CD14-positive monocyte (primary cell): ENCODE measurements around the gene SH2D3C. TPM values are rescaled to one million over a fixed set of nuclear protein-coding genes. Genes with fewer than 3 reads are reported as not detected.

Experiments used
- DNase-seq, 3 donors: peaks; one replicate each; pipeline ENCODE4 v3.0.0-alpha.2; 2011 to 2022
- H2AFZ ChIP-seq: 2 replicates; pipeline ENCODE4 v1.6.0; 2012; ENCODE audit warnings: mild to moderate bottlenecking, low read depth, low read length, inconsistent platforms; ENCODE audit not compliant: insufficient read depth, poor library complexity, severe bottlenecking
- H3K27ac ChIP-seq, 2 donors: 1 replicate in 1 of 2; 2 replicates in 1 of 2; pipeline ENCODE4 v1.5.1; 2012 to 2013; ENCODE audit warnings: low read length in 2 of 2, control low read depth in 1 of 2, inconsistent platforms in 1 of 2, low read depth in 1 of 2, mild to moderate bottlenecking in 1 of 2
- H3K27me3 ChIP-seq, 2 donors: one replicate each; pipeline versions ENCODE4 v1.6.0 to v1.6.1; 2011 to 2013; ENCODE audit warnings: low read length in 2 of 2; ENCODE audit not compliant: control insufficient read depth in 2 of 2, insufficient read depth in 2 of 2
- H3K36me3 ChIP-seq, 2 donors: replicated peaks in 1 of 2; 1 replicate in 1 of 2; 2 replicates in 1 of 2; pipeline versions ENCODE4 v1.5.1 to v1.6.1; 2012 to 2013; ENCODE audit warnings: low read length in 2 of 2, control low read depth in 1 of 2, inconsistent platforms in 1 of 2, mild to moderate bottlenecking in 1 of 2; ENCODE audit not compliant: insufficient read depth in 2 of 2, control insufficient read depth in 1 of 2
- H3K4me1 ChIP-seq, 2 donors: 1 replicate in 1 of 2; 2 replicates in 1 of 2; pipeline versions ENCODE4 v1.5.1 to v1.6.1; 2012 to 2013; ENCODE audit warnings: low read length in 2 of 2, control low read depth in 1 of 2, inconsistent platforms in 1 of 2, mild to moderate bottlenecking in 1 of 2, moderate library complexity in 1 of 2; ENCODE audit not compliant: insufficient read depth in 2 of 2, control insufficient read depth in 1 of 2
- H3K4me2 ChIP-seq: replicated peaks from 2 replicates; pipeline ENCODE3; 2012; ENCODE audit warnings: low read length, moderate library complexity, mild to moderate bottlenecking; ENCODE audit not compliant: poor library complexity, severe bottlenecking; ENCODE audit errors: extremely low read depth
- H3K4me3 ChIP-seq, 3 experiments: fragments of 200-600 bp in 1 of 3; sonication (generic) in 1 of 3; replicated peaks in 1 of 3; 1 replicate in 2 of 3; 2 replicates in 1 of 3; pipeline ENCODE4 v1.5.1; 2011 to 2013; ENCODE audit warnings: low read length in 3 of 3, mild to moderate bottlenecking in 3 of 3, control low read depth in 2 of 3, low read depth in 2 of 3, inconsistent platforms in 1 of 3, moderate library complexity in 1 of 3
- H3K79me2 ChIP-seq: 2 replicates; pipeline ENCODE4 v1.6.0; 2012; ENCODE audit warnings: mild to moderate bottlenecking, control low read depth, inconsistent platforms, low read length, moderate library complexity; ENCODE audit not compliant: insufficient read depth
- H3K9ac ChIP-seq: 2 replicates; pipeline ENCODE4 v1.6.0; 2017; ENCODE audit warnings: low read length, mild to moderate bottlenecking; ENCODE audit not compliant: insufficient read depth, poor library complexity, severe bottlenecking
- H3K9me3 ChIP-seq, 2 donors: replicated peaks in 1 of 2; 1 replicate in 1 of 2; 2 replicates in 1 of 2; pipeline versions ENCODE4 v1.5.1 to v1.6.1; 2012 to 2013; ENCODE audit warnings: low read length in 2 of 2, control low read depth in 1 of 2; ENCODE audit not compliant: control insufficient read depth in 1 of 2, insufficient read depth in 1 of 2
- H4K20me1 ChIP-seq: 2 replicates; pipeline ENCODE4 v1.6.0; 2012; ENCODE audit warnings: mild to moderate bottlenecking, low read length, control low read depth, moderate library complexity; ENCODE audit not compliant: insufficient read depth
- H3K27ac Mint-ChIP-seq, 7 donors: one replicate each; pipeline ENCODE4 v1.8.0; 2020; ENCODE audit warnings: mild to moderate bottlenecking in 7 of 7, mixed read lengths in 7 of 7, moderate library complexity in 6 of 7, inconsistent platforms in 2 of 7
- H3K27me3 Mint-ChIP-seq, 3 donors: one replicate each; pipeline ENCODE4 v1.8.0; 2021 to 2022; ENCODE audit warnings: low read depth in 3 of 3, mild to moderate bottlenecking in 3 of 3, mixed read lengths in 3 of 3, moderate library complexity in 3 of 3, inconsistent platforms in 1 of 3
- H3K36me3 Mint-ChIP-seq, 2 donors: one replicate each; pipeline ENCODE4 v1.8.0; 2020; ENCODE audit warnings: mixed read lengths in 2 of 2, inconsistent platforms in 1 of 2, mild to moderate bottlenecking in 1 of 2
- H3K4me1 Mint-ChIP-seq: one replicate; pipeline ENCODE4 v1.8.0; 2020; ENCODE audit warnings: mild to moderate bottlenecking, mixed read lengths
- H3K4me3 Mint-ChIP-seq, 2 donors: one replicate each; pipeline ENCODE4 v1.8.0; 2020; ENCODE audit warnings: mild to moderate bottlenecking in 2 of 2, mixed read lengths in 2 of 2, moderate library complexity in 1 of 2
- H3K9me3 Mint-ChIP-seq, 7 donors: one replicate each; pipeline ENCODE4 v1.8.0; 2020 to 2022; ENCODE audit warnings: mixed read lengths in 7 of 7, mild to moderate bottlenecking in 6 of 7, moderate library complexity in 6 of 7, inconsistent platforms in 2 of 7
- WGBS: methylation state at CpG from one replicate; pipeline ENCODE4 v1.1.5; 2013; ENCODE audit warnings: missing lambda C conversion rate; ENCODE audit not compliant: insufficient coverage; 5-methylcytosine and 5-hydroxymethylcytosine counted together
- intact Hi-C, 2 donors: fragments of 100-400 bp; cut with micrococcal nuclease; formaldehyde crosslinking; loops; one replicate each; pipeline versions ENCODE4 v1.15.0 to v1.15.1; 2023
- polyA plus RNA-seq, 3 donors: library from polyadenylated mRNA; depleted of rRNA in 1 of 3; unstranded in 2 of 3; stranded (reverse) in 1 of 3; fragments of 300-500 nt in 2 of 3; fragments of >200 nt in 1 of 3; fragmentation: Illumina TruSeq in 2 of 3; gene quantifications; 1 replicate in 2 of 3; 2 replicates in 1 of 3; pipeline ENCODE4 v1.2.3, GENCODE V29; 2012 to 2021
- TF ChIP-seq, protein P1 (sequence below): fragments of 200-600 bp; IDR thresholded peaks from one replicate; pipeline ENCODE4 v1.8.0; 2022; ENCODE audit warnings: antibody characterized with exemption, mild to moderate bottlenecking

SH2D3C gene
- polyA plus RNA-seq, 3 donors: 11.5 to 47.3 (median 20.5) TPM

DNA sequence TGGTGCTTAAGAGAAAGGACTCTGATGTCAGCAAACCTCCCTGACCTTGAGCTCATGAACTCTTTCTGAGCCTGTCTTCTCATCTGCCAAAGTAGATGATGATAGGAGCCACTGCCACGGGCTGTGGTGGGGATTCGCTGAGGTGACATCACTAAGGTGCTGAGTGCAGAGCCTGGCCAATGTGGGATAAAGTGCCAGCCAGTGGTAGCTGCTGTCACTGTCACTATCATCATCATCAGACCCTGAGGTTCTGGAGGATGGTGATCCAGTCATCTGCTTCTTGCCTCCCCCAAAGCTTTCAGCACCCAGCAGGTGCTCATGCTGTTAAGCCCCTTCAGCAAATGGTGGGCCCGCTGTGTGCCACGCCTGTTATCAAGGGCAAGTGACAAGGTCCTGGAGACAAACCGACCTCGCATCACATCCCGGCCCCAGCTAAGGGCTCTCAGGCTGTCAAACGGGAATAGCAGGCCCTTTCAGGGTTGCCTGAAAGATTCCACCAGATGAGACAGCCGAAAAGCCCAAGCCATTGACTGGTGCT lies 30.6 kb upstream of the SH2D3C start:
- intact Hi-C loops: no loop called here
- H3K4me1 ChIP-seq: peaks cover 3 to 4% of the 10 kb centered on the region in 2 donors
- no peaks in the 10 kb centered on the region for H3K9me3 ChIP-seq
- no peak overlapping the region for H3K9ac ChIP-seq
- Mint-ChIP-seq H3K36me3 (peaks cover 45 to 63% of the 10 kb centered on the region in 2 donors), H3K27ac (peak overlapping the region in 1 of 7 donors; percentile 58), H3K4me3 (no peak overlapping the region), H3K27me3 (peaks cover 0 to 3% (median 0%) of the 10 kb centered on the region in 3 donors), H3K4me1 (peaks cover 10% of the 10 kb centered on the region), H3K9me3 (no peaks in the 10 kb centered on the region)
- no peak overlapping the region for H3K27ac ChIP-seq
- no peak overlapping the region for H3K4me3 ChIP-seq
- H3K79me2 ChIP-seq: peaks cover 11% of the 10 kb centered on the region
- H3K36me3 ChIP-seq: peaks cover 43 to 53% of the 10 kb centered on the region in 2 donors
- H3K27me3 ChIP-seq: no peaks in the 10 kb centered on the region
- no peak for DNase-seq
- TF ChIP-seq, protein P1, sequence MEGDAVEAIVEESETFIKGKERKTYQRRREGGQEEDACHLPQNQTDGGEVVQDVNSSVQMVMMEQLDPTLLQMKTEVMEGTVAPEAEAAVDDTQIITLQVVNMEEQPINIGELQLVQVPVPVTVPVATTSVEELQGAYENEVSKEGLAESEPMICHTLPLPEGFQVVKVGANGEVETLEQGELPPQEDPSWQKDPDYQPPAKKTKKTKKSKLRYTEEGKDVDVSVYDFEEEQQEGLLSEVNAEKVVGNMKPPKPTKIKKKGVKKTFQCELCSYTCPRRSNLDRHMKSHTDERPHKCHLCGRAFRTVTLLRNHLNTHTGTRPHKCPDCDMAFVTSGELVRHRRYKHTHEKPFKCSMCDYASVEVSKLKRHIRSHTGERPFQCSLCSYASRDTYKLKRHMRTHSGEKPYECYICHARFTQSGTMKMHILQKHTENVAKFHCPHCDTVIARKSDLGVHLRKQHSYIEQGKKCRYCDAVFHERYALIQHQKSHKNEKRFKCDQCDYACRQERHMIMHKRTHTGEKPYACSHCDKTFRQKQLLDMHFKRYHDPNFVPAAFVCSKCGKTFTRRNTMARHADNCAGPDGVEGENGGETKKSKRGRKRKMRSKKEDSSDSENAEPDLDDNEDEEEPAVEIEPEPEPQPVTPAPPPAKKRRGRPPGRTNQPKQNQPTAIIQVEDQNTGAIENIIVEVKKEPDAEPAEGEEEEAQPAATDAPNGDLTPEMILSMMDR: no peak
- H2AFZ ChIP-seq: no peak overlapping the region
- no peak overlapping the region for H3K4me2 ChIP-seq
- WGBS: 96% methylated on average over 7 of the region's 9 CpGs
- H4K20me1 ChIP-seq: peaks cover 6% of the 10 kb centered on the region

- peaks cover 16% of the 10 kb centered on the region for H3K4me1 Mint-ChIP-seq
- no peak overlapping the region for H3K27ac Mint-ChIP-seq
- Histone ChIP-seq H3K9me3 (no peaks in the 10 kb centered on the region), H3K27me3 (no peaks in the 10 kb centered on the region), H3K4me1 (peaks cover 9 to 10% of the 10 kb centered on the region in 2 donors), H3K4me2 (no peak overlapping the region), H2AFZ (no peak overlapping the region), H3K79me2 (peaks cover 17% of the 10 kb centered on the region), H3K27ac (no peak overlapping the region), H3K4me3 (no peak overlapping the region), H4K20me1 (peaks cover 10% of the 10 kb centered on the region), H3K9ac (no peak overlapping the region), H3K36me3 (peaks cover 37 to 47% of the 10 kb centered on the region in 2 donors)
- H3K27me3 Mint-ChIP-seq: peaks cover 0 to 3% (median 0%) of the 10 kb centered on the region in 3 donors
- intact Hi-C loops: no loop called here
- 97% methylated on average over 14 of the region's 17 CpGs for WGBS
- DNase-seq: no peak
- H3K36me3 Mint-ChIP-seq: peaks cover 40 to 57% of the 10 kb centered on the region in 2 donors
- H3K4me3 Mint-ChIP-seq: no peak overlapping the region
- TF ChIP-seq, protein P1: no peak
- H3K9me3 Mint-ChIP-seq: no peaks in the 10 kb centered on the region
Measured at GRCh38 chr9:127808347-127809001, 30.0 kb upstream of the SH2D3C start.
